Activated naive CD4-positive, alpha-beta T cell treated with Interleukin-2 at 50 U/mL for 16 hours (primary cell): ENCODE data around the gene TPH1.
"Not testable (repeated sequence)": the region's sequence is repeated elsewhere in the genome, so short reads cannot be mapped to it uniquely, and the experiment has no call there.

ENCODE experiments used
- DNase-seq: peaks from one replicate; pipeline ENCODE4 v3.0.0-alpha.2; 2020

TPH1 gene

GRCh38 chr11:18016789-18017188, 29.3 kb downstream of the TPH1 start:
- DNase-seq, result no peak

- no peak for DNase-seq
These were observed 31.2 kb downstream of the TPH1 start for GRCh38 chr11:18014876-18015275.

- DNase-seq, result no peak
These were observed 32.1 kb downstream of the TPH1 start for GRCh38 chr11:18013790-18014507.

- peak; percentile 92 for DNase-seq
These were observed 32.9 kb downstream of the TPH1 start, which contains the start of gene SERGEF for GRCh38 chr11:18012906-18013781. Gene SERGEF, minus strand, starts transcription at chr11:18013047. Its CDS starts 37 bp downstream, at chr11:18013010.

- DNase-seq, result peak; percentile 23
These were observed 33.8 kb downstream of the TPH1 start for GRCh38 chr11:18012122-18012905.

- DNase-seq, result no peak
These were observed 34.4 kb downstream of the TPH1 start for GRCh38 chr11:18011633-18012032.

GRCh38 chr11:18010977-18011586, 35.0 kb downstream of the TPH1 start:
- DNase-seq, result no peak

- no peak for DNase-seq
These were observed 35.9 kb downstream of the TPH1 start for GRCh38 chr11:18010121-18010670.

GRCh38 chr11:18005376-18006129, 40.5 kb downstream of the TPH1 start:
- DNase-seq, result no peak

- DNase-seq, result no peak
These were observed 44.9 kb downstream of the TPH1 start for GRCh38 chr11:18001191-18001590.

- no peak for DNase-seq
These were observed 45.3 kb downstream of the TPH1 start for GRCh38 chr11:18000760-18001159.

- DNase-seq, result not testable (repeated sequence)
These were observed 45.9 kb downstream of the TPH1 start for GRCh38 chr11:18000128-18000527.
